C4-2B (cell line): Measurements from ENCODE around the gene AGXT2.

Experiments
- H3K27ac ChIP-seq: fragments of 450-650 bp; 2 replicates; pipeline ENCODE4 v1.5.1; 2017
- CTCF ChIP-seq: fragments of 450-650 bp; conservative IDR thresholded peaks from 2 replicates; pipeline ENCODE4 v1.5.1; 2017; ENCODE audit warnings: mild to moderate bottlenecking
- ZFX ChIP-seq: fragments of 450-650 bp; IDR thresholded peaks from 2 replicates; pipeline ENCODE4 v1.6.1; 2017

AGXT2 gene

GRCh38 chr5:35052838-35053237 lies 5.1 kb upstream of the AGXT2 start:
- TF ChIP-seq CTCF (no peak), ZFX (no peak)
- no peak overlapping the region for H3K27ac ChIP-seq

GRCh38 chr5:35050541-35051126 lies 2.9 kb upstream of the AGXT2 start:
- TF ChIP-seq CTCF = no peak
- no peak for TF ChIP-seq ZFX
- no peak overlapping the region for H3K27ac ChIP-seq

- TF ChIP-seq ZFX = no peak
- TF ChIP-seq CTCF = no peak
- no peak overlapping the region for H3K27ac ChIP-seq
Measured at GRCh38 chr5:35048910-35049309, 1.2 kb upstream of the AGXT2 start.

GRCh38 chr5:35046774-35047173 lies 975 bp downstream of the AGXT2 start:
- TF ChIP-seq CTCF = no peak
- TF ChIP-seq ZFX = no peak
- no peak overlapping the region for H3K27ac ChIP-seq

- H3K27ac ChIP-seq = no peak overlapping the region
- TF ChIP-seq ZFX (no peak), CTCF (no peak)
Measured at GRCh38 chr5:35045280-35045679, 2.5 kb downstream of the AGXT2 start.

GRCh38 chr5:35044649-35045048 lies 3.1 kb downstream of the AGXT2 start:
- no peak for TF ChIP-seq CTCF
- no peak for TF ChIP-seq ZFX
- no peak overlapping the region for H3K27ac ChIP-seq

GRCh38 chr5:35042781-35043180 lies 5.0 kb downstream of the AGXT2 start:
- H3K27ac ChIP-seq = no peak overlapping the region
- no peak for TF ChIP-seq CTCF
- no peak for TF ChIP-seq ZFX
